Measurements from ENCODE around the gene CDK19.

Gene CDK19

DNA sequence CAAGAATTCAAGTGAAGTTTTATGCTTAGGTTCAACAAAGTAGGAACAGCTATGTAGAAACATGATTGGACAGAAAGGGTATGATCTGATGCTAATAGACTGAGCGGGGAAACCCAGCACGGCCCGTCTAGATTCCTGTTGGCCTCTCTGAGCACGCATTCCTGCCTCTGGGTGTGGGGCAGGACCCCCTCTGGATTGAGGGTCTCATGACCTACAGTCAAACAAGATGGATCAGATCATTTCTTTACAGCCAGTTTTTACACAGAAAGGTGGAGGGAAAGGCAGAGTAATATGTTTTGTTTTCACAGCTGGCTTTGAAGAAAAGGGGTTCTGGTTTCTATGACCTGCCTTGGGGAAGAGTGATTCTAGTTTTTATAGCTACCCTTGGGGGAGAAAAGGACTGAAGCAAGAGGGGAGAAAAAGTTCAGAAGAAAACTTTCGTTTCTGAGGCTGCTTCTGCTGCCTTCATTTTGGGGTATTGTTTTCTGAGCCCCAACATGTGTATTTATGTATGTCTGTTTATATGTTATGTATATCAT, 239.3 kb downstream of the CDK19 start:
- no peak for DNase-seq (ENCODE audit: low read depth)

DNA sequence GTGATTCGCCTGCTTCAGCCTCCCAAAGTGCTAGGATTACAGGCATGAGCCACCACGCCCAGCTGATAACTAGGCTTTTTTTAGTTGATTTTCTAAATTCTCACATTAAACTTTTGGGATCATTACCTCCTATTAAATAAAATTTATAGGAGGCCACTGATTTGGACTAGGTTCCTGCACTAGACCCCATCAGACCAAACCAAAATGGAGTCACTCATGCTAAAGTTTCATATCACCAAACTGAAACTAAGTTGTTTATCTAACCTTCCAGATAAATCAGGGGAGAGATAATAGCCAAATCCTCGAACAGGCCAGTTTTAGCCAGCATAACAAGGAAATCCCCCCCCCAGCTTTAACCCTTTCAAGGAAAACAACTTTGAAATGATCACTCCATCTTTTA, 240.5 kb downstream of the CDK19 start:
- no peak for DNase-seq (ENCODE audit: low read depth)

- DNase-seq (ENCODE audit: low read depth): no peak
These were observed 241.7 kb downstream of the CDK19 start for GRCh38 chr6:110573537-110573936.

- DNase-seq (ENCODE audit: low read depth): no peak
These were observed 242.1 kb downstream of the CDK19 start for GRCh38 chr6:110573136-110573535.

DNA sequence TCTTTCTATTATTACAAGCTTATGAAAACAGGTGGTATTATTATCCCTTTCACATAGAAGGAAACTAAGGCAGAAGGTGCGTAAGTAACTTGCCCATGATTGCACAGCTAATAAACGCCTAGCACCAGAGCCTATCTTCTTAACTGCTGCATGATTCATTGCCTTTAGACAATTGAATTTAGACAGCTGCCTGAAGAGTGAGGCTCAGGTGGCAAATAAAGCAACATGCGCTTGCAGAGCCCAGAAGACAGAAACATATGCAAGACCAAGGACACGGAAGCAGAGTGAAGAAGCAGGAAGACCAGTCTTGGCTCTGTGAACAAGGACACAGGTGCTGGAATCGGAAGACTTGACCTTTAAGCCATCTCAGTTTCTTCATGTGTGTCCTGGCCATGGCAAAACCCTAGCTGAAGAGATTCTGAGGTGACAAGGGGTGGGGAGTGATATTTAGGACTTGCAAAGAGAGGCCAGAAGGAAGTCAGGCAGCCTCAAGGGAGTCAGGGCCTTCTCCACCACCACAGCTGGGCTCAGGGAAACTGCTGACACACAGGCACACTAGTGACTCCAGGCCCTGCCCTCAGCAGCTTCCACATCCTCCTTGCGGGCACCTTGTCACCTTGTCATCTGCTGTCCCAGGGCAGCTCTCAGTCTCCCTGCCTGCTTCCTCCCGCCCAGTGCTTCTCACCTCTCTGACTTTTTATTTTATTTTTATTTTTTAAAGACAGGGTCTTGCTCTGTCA, 247.1 kb downstream of the CDK19 start:
- DNase-seq (ENCODE audit: low read depth): no peak

GRCh38 chr6:110566346-110567125, 248.7 kb downstream of the CDK19 start:
- DNase-seq (ENCODE audit: low read depth): no peak

GRCh38 chr6:110564703-110565421, 250.4 kb downstream of the CDK19 start:
- no peak for DNase-seq (ENCODE audit: low read depth)

DNA sequence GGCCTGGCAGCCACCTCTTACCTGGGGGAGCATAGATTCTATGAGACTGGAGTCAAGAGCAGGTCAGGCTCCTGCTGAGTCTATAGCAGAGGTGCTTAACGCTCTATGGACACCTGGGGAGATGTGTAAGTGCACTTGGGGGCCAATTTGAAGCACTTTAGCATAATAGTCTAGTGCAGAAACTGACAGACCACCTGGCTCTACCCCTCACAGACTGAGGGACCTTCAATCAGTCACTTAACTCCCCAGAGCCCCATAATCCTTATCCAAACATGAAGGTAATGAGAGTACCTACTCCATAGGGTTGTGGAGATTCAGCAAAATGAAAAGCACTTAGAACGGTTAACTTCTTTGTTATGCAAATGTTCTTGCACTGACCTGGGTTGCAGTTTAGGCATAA, 251.6 kb downstream of the CDK19 start:
- no peak for DNase-seq (ENCODE audit: low read depth)

DNA sequence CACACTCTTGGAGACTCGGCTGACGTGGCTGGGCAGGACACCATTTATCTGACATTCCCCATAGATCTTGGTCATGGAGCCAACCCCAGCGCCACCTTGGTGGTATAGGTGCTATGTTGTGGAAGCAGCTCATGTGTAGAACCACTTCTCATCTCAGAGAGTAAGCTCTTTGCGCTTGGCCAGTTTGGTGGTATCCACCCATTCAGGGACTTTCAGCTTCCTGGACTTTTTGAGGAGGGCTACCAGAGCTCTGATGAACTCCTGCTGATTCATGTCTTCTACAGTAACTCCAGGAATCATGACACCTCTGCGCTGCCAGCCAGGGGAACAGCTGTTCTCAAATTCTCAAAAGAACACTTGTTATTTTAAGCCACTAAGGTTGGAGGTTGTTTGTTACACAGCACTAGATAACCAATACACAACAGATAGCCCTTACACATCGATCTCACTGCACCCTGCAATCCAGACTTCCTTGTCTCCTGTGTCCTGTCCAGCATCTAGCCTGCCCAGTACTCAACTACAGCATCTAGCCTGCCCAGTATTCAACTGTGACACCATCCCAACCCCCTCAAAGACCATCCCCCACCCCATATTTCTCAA, 252.9 kb downstream of the CDK19 start:
- DNase-seq (ENCODE audit: low read depth): no peak

GRCh38 chr6:110561696-110562095, 253.6 kb downstream of the CDK19 start:
- DNase-seq (ENCODE audit: low read depth): no peak

- DNase-seq (ENCODE audit: low read depth): no peak
These were observed 254.3 kb downstream of the CDK19 start for GRCh38 chr6:110561008-110561396.

DNA sequence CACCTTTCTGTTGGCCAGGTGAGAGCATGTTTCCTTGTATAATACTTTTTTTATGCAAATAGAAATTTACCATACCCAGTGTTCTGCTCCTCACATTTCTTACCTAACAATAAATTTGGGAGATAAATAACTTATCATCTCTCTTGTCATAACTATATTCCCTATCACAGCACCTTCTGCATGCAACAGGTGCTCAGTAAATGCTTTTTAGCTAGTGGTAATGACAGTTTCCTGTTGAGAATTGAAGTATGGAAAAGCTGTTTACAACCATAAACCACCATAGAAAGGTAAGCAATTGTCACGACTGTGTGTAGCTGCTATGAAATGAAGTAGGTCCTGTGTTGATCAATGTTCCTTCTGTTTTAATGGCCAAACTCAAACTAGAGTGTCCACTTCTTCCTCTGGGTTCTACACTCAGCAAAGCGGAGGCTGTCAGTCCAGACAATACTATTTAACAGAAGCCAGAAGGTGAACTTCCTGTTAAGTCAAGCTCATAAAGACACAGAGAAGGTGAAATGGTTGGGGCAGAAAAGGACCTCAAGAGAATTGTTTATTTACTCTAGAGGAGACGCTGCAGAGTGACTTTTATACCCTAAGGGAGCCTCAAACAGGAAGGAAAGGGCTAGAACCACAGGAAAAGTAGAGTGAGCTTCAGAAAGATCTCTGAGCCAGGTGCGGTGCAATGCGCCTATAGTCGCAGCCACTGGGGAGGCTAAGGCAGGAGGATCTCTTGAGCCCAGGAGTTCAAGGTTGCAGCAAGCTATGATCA, 254.8 kb downstream of the CDK19 start:
- no peak for DNase-seq (ENCODE audit: low read depth)

Measured in iris pigment epithelial cell (primary cell).